SK-N-SH (cell line): ENCODE results near the gene TSC22D2. TPM values are rescaled to one million over a fixed set of nuclear protein-coding genes. Genes with fewer than 3 reads are reported as not detected.

Experiments used
- CTCF ChIA-PET: fragments of 300-600, 350-600 bp; formaldehyde crosslinking; extraction: SDS; loops from one replicate; lab custom pipeline; 2021; lab: Yijun Ruan, JAX
- POLR2A ChIA-PET: fragments of 350-600 bp; sonication (Branson Sonifier 250); formaldehyde crosslinking; extraction: SDS; loops from one replicate; lab custom pipeline; 2020; ENCODE audit warnings: antibody characterized with exemption, inconsistent platforms; lab: Yijun Ruan, JAX
- DNase-seq: peaks from one replicate; pipeline ENCODE4 v3.0.0; 2012
- H2AFZ ChIP-seq: fragments of 200-600 bp; sonication (generic); 2 replicates; pipeline ENCODE4 v1.8.1; 2016; ENCODE audit warnings: antibody characterized with exemption, mild to moderate bottlenecking, low read depth
- H3F3A ChIP-seq: fragments of 200-600 bp; sonication (generic); replicated peaks from 2 replicates; pipeline ENCODE3; 2016; ENCODE audit warnings: antibody characterized with exemption, mild to moderate bottlenecking; ENCODE audit not compliant: insufficient read depth
- H3K27ac ChIP-seq, 2 experiments: fragments of 200-500 bp in 1 of 2; fragments of 200-600 bp in 1 of 2; sonication (Bioruptor generic) in 1 of 2; sonication (generic), shearing (Covaris generic) in 1 of 2; 2 replicates each; pipeline versions ENCODE4 v1.5.1 to v1.6.1; 2014 to 2016; ENCODE audit warnings: low read depth in 2 of 2, inconsistent platforms in 1 of 2, low read length in 1 of 2, mild to moderate bottlenecking in 1 of 2, mixed read lengths in 1 of 2
- H3K27me3 ChIP-seq: fragments of 200-600 bp; sonication (generic), shearing (Covaris generic); 2 replicates; pipeline ENCODE4 v1.6.1; 2016; ENCODE audit warnings: mixed run types; ENCODE audit not compliant: insufficient read depth
- H3K36me3 ChIP-seq, 2 experiments: fragments of 200-500 bp in 1 of 2; fragments of 200-600 bp in 1 of 2; sonication (Bioruptor generic) in 1 of 2; sonication (generic) in 1 of 2; replicated peaks in 1 of 2; 2 replicates each; pipeline versions ENCODE3 to v1.5.1; 2014 to 2016; ENCODE audit warnings: low read length in 1 of 2, mild to moderate bottlenecking in 1 of 2; ENCODE audit not compliant: insufficient read depth in 2 of 2, control insufficient read depth in 1 of 2
- H3K4me1 ChIP-seq, 2 experiments: fragments of 200-500 bp in 1 of 2; fragments of 200-600 bp in 1 of 2; sonication (Bioruptor generic) in 1 of 2; sonication (generic), shearing (Covaris generic) in 1 of 2; 2 replicates each; pipeline versions ENCODE4 v1.5.1 to v1.6.1; 2014 to 2016; ENCODE audit warnings: low read depth in 1 of 2, low read length in 1 of 2, mixed run types in 1 of 2; ENCODE audit not compliant: insufficient read depth in 2 of 2, control insufficient read depth in 1 of 2
- H3K4me2 ChIP-seq: fragments of 200-600 bp; sonication (generic), shearing (Covaris generic); 2 replicates; pipeline ENCODE4 v1.6.1; 2017; ENCODE audit warnings: mixed run types
- H3K4me3 ChIP-seq, 2 experiments: fragments of 200-500 bp in 1 of 2; fragments of 200-600 bp in 1 of 2; sonication (Bioruptor generic) in 1 of 2; sonication (generic), shearing (Covaris generic) in 1 of 2; 2 replicates each; pipeline versions ENCODE4 v1.5.1 to v1.8.1; 2014 to 2016; ENCODE audit warnings: low read depth in 2 of 2, inconsistent platforms in 1 of 2, low read length in 1 of 2, mild to moderate bottlenecking in 1 of 2, mixed read lengths in 1 of 2, moderate library complexity in 1 of 2
- H3K79me2 ChIP-seq: fragments of 200-600 bp; sonication (generic); 2 replicates; pipeline ENCODE4 v1.8.1; 2017; ENCODE audit warnings: mild to moderate bottlenecking; ENCODE audit not compliant: insufficient read depth
- H3K9ac ChIP-seq: fragments of 200-600 bp; sonication (generic); 2 replicates; pipeline ENCODE4 v1.6.1; 2017; ENCODE audit warnings: mixed run types
- H3K9me2 ChIP-seq: fragments of 200-600 bp; sonication (generic); 2 replicates; pipeline ENCODE4 v1.6.1; 2017; ENCODE audit warnings: mixed run types
- H3K9me3 ChIP-seq: fragments of 200-600 bp; sonication (generic); 2 replicates; pipeline ENCODE4 v1.6.1; 2017; ENCODE audit warnings: mixed run types, mild to moderate bottlenecking, moderate library complexity
- H4K20me1 ChIP-seq: fragments of 200-600 bp; sonication (generic); 2 replicates; pipeline ENCODE4 v1.6.1; 2017; ENCODE audit warnings: mild to moderate bottlenecking, mixed run types; ENCODE audit not compliant: insufficient read depth
- CHD2 ChIP-seq: fragments of 150-350 bp; IDR thresholded peaks from 2 replicates; pipeline ENCODE4 v1.6.1; 2018; ENCODE audit warnings: low read length; ENCODE audit not compliant: partially characterized antibody
- ELF1 ChIP-seq: IDR thresholded peaks from 2 replicates; pipeline ENCODE4 v1.4.0; 2012
- FOSL2 ChIP-seq: IDR thresholded peaks from 2 replicates; pipeline ENCODE4 v1.4.0; 2012; ENCODE audit warnings: low read depth, mild to moderate bottlenecking, moderate library complexity, borderline replicate concordance
- GATA2 ChIP-seq: sonication (generic); formaldehyde crosslinking; IDR thresholded peaks from 2 replicates; pipeline ENCODE4 v1.5.0; 2020; ENCODE audit warnings: mild to moderate bottlenecking, missing genetic modification reagents
- JUND ChIP-seq: IDR thresholded peaks from 2 replicates; pipeline ENCODE4 v1.4.0; 2012
- MEF2A ChIP-seq: IDR thresholded peaks from 2 replicates; pipeline ENCODE4 v1.4.0; 2012; ENCODE audit warnings: low read depth, borderline replicate concordance
- NRF1 ChIP-seq: IDR thresholded peaks from 2 replicates; pipeline ENCODE4 v1.6.1; 2012; ENCODE audit warnings: low read depth, mild to moderate bottlenecking, low read length
- POLR2AphosphoS5 ChIP-seq: IDR thresholded peaks from 2 replicates; pipeline ENCODE4 v1.6.1; 2012; ENCODE audit warnings: low read depth, low read length
- RCOR1 ChIP-seq: fragments of 150-350 bp; IDR thresholded peaks from 2 replicates; pipeline ENCODE4 v1.6.1; 2017; ENCODE audit warnings: antibody characterized with exemption, low read length
- RFX5 ChIP-seq: IDR thresholded peaks from 2 replicates; pipeline ENCODE4 v1.6.1; 2012; ENCODE audit warnings: mild to moderate bottlenecking, improper control_type of control experiment, low read length
- SMC3 ChIP-seq: IDR thresholded peaks from 2 replicates; pipeline ENCODE4 v1.6.1; 2012; ENCODE audit warnings: low read depth, low read length, improper control_type of control experiment
- TEAD4 ChIP-seq: IDR thresholded peaks from 2 replicates; pipeline ENCODE4 v1.4.0; 2012; ENCODE audit warnings: mild to moderate bottlenecking, borderline replicate concordance; ENCODE audit not compliant: insufficient read depth
- WGBS: methylation state at CpG from one replicate; pipeline ENCODE4 v1.1.6; 2017; ENCODE audit warnings: low lambda C conversion rate; 5-methylcytosine and 5-hydroxymethylcytosine counted together
- polyA plus RNA-seq, 3 experiments: library from polyadenylated mRNA; depleted of rRNA; stranded (reverse); fragments of >200 nt; gene quantifications; 2 replicates each; pipeline ENCODE4 v1.2.3, GENCODE V29; 2012
- TF ChIP-seq, protein P1 (sequence below): fragments of 150-350 bp; IDR thresholded peaks from 2 replicates; pipeline ENCODE4 v1.6.1; 2016; ENCODE audit warnings: mild to moderate bottlenecking, low read depth, low read length
- TF ChIP-seq, protein P2 (sequence below): fragments of 200-600 bp; sonication (generic); IDR thresholded peaks from 2 replicates; pipeline ENCODE4 v1.6.1; 2017; ENCODE audit warnings: antibody characterized with exemption, mild to moderate bottlenecking, moderate library complexity
- TF ChIP-seq, protein P3 (sequence below): IDR thresholded peaks from 2 replicates; pipeline ENCODE4 v1.4.0; 2012; ENCODE audit warnings: low read depth, borderline replicate concordance
- TF ChIP-seq, protein P4 (sequence below): IDR thresholded peaks from 2 replicates; pipeline ENCODE4; 2012

The TSC22D2 gene
- polyA plus RNA-seq, 1 of the 3 experiments (the other 2 are of a cell fraction): 4.8 TPM

DNA sequence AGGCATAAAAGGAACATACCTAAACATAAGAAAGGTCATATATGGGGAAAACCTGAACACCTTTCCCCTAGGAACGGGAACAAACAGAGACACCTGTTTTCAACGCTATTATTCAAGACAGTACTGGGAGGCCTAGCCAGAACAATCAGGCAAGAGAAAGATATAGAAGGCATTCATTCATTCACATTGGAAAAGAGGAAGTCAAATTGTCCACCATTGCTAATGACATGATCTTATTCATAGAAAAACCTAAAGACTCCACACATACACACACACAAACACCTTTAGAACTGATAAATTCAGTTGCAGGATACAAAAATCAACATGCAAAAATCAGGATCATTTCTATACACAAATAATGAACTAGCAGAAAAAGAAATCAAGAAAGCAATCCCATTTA lies 101.7 kb downstream of the TSC22D2 start:
- CTCF ChIA-PET: interaction anchor here (1.0 kb wide), 1 partner anchor 9 kb away, joined by 3 read pairs; no protein-coding TSS in a partner anchor
- POLR2A ChIA-PET: no interaction called here

DNA sequence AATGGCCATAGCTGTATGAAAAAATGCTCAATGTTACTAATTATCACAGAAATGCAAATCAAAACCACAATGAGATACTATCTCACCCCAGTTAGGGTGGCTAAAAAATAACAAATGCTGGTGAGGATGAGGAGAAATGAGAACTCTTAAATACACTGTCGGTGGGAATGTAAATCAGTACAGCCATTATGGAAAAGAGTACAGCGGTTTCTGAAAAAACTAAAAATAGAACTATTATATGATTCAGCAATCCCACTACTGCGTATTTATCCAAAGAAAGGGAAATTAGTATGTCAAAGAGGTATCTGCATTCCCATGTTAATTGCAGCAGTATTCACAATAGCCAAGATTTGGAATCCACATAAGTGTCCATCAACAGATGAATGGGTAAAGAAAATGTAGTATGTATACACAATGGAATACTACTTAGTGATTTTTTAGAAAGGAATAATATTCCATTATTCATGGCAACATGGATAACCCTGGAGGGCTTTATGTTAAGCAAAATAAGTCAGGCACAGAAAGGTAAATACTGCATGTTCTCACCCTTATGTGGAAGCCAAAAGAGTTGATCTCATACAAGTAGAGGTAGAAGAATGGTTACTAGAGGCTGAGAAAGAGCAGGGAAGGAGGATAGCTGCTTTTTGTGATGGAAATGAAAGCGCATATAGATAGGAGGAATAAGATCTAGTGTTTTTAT lies 103.2 kb downstream of the TSC22D2 start:
- Histone ChIP-seq H3K36me3 (no peaks in the 10 kb centered on the region), H3K4me2 (no peak overlapping the region), H3K4me3 (no peak overlapping the region), H3K9ac (no peak overlapping the region), H3K4me1 (no peaks in the 10 kb centered on the region), H3F3A (no peaks in the 10 kb centered on the region), H3K27ac (no peak overlapping the region), H4K20me1 (no peaks in the 10 kb centered on the region), H3K9me2 (no peaks in the 10 kb centered on the region), H2AFZ (no peak overlapping the region), H3K27me3 (no peaks in the 10 kb centered on the region), H3K9me3 (no peaks in the 10 kb centered on the region), H3K79me2 (no peaks in the 10 kb centered on the region)
- no peak for TF ChIP-seq POLR2AphosphoS5
- TF ChIP-seq, protein P1, sequence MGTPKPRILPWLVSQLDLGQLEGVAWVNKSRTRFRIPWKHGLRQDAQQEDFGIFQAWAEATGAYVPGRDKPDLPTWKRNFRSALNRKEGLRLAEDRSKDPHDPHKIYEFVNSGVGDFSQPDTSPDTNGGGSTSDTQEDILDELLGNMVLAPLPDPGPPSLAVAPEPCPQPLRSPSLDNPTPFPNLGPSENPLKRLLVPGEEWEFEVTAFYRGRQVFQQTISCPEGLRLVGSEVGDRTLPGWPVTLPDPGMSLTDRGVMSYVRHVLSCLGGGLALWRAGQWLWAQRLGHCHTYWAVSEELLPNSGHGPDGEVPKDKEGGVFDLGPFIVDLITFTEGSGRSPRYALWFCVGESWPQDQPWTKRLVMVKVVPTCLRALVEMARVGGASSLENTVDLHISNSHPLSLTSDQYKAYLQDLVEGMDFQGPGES: no peak
- TF ChIP-seq, protein P2, sequence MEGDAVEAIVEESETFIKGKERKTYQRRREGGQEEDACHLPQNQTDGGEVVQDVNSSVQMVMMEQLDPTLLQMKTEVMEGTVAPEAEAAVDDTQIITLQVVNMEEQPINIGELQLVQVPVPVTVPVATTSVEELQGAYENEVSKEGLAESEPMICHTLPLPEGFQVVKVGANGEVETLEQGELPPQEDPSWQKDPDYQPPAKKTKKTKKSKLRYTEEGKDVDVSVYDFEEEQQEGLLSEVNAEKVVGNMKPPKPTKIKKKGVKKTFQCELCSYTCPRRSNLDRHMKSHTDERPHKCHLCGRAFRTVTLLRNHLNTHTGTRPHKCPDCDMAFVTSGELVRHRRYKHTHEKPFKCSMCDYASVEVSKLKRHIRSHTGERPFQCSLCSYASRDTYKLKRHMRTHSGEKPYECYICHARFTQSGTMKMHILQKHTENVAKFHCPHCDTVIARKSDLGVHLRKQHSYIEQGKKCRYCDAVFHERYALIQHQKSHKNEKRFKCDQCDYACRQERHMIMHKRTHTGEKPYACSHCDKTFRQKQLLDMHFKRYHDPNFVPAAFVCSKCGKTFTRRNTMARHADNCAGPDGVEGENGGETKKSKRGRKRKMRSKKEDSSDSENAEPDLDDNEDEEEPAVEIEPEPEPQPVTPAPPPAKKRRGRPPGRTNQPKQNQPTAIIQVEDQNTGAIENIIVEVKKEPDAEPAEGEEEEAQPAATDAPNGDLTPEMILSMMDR: no peak
- TF ChIP-seq JUND: no peak
- TF ChIP-seq FOSL2: no peak
- TF ChIP-seq GATA2 (CRISPR knock-in tag): no peak
- TF ChIP-seq, protein P3, sequence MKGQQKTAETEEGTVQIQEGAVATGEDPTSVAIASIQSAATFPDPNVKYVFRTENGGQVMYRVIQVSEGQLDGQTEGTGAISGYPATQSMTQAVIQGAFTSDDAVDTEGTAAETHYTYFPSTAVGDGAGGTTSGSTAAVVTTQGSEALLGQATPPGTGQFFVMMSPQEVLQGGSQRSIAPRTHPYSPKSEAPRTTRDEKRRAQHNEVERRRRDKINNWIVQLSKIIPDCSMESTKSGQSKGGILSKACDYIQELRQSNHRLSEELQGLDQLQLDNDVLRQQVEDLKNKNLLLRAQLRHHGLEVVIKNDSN: no peak
- TF ChIP-seq RFX5: no peak
- TF ChIP-seq SMC3: no peak
- TF ChIP-seq CHD2: no peak
- TF ChIP-seq RCOR1: no peak
- WGBS: 80% methylated on average over 4 of the region's 4 CpGs
- CTCF ChIA-PET: no interaction called here
- no peak for DNase-seq
- POLR2A ChIA-PET: no interaction called here

More for the DNA sequence above, 101.7 kb downstream of the TSC22D2 start:
- DNase-seq: no peak
- Histone ChIP-seq H2AFZ (no peak overlapping the region), H3K4me1 (no peaks in the 10 kb centered on the region), H3K4me3 (no peak overlapping the region), H3K9me3 (no peaks in the 10 kb centered on the region), H3K79me2 (no peaks in the 10 kb centered on the region), H3K4me2 (no peak overlapping the region), H3F3A (no peaks in the 10 kb centered on the region), H3K9me2 (no peaks in the 10 kb centered on the region), H4K20me1 (no peaks in the 10 kb centered on the region), H3K9ac (no peak overlapping the region), H3K36me3 (no peaks in the 10 kb centered on the region), H3K27ac (no peak overlapping the region), H3K27me3 (no peaks in the 10 kb centered on the region)
- no peak for TF ChIP-seq CHD2
- TF ChIP-seq, protein P4, sequence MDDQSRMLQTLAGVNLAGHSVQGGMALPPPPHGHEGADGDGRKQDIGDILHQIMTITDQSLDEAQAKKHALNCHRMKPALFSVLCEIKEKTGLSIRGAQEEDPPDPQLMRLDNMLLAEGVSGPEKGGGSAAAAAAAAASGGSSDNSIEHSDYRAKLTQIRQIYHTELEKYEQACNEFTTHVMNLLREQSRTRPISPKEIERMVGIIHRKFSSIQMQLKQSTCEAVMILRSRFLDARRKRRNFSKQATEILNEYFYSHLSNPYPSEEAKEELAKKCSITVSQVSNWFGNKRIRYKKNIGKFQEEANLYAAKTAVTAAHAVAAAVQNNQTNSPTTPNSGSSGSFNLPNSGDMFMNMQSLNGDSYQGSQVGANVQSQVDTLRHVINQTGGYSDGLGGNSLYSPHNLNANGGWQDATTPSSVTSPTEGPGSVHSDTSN: no peak
- TF ChIP-seq, protein P3: no peak
- TF ChIP-seq POLR2AphosphoS5: no peak
- TF ChIP-seq, protein P2: no peak
- TF ChIP-seq FOSL2: no peak
- TF ChIP-seq NRF1: no peak
- no peak for TF ChIP-seq MEF2A
- no peak for TF ChIP-seq TEAD4
- no peak for TF ChIP-seq ELF1
- 84% methylated on average over 2 of the region's 2 CpGs for WGBS
